Fibroblast of lung (primary cell): Measurements from ENCODE around the gene RFC5. TPM values are rescaled to one million over a fixed set of nuclear protein-coding genes. Genes with fewer than 3 reads are reported as not detected.

Experiments
- DNase-seq, 2 donors: peaks; one replicate each; pipeline versions ENCODE4 v3.0.0 to v3.0.0-alpha.2; 2010; ENCODE audit warnings: low read depth in 2 of 2
- H2AFZ ChIP-seq: 2 replicates; pipeline ENCODE4 v1.5.1; 2012; ENCODE audit warnings: low read length, control low read depth, inconsistent platforms
- H3K27ac ChIP-seq: 2 replicates; pipeline ENCODE4 v1.5.1; 2011; ENCODE audit warnings: low read length, control low read depth; ENCODE audit not compliant: insufficient read depth
- H3K27me3 ChIP-seq: 2 replicates; pipeline ENCODE4 v1.5.1; 2011; ENCODE audit warnings: mild to moderate bottlenecking, low read length; ENCODE audit not compliant: control insufficient read depth, insufficient read depth
- H3K36me3 ChIP-seq: 2 replicates; pipeline ENCODE4 v1.5.1; 2011; ENCODE audit warnings: low read length; ENCODE audit not compliant: control insufficient read depth, insufficient read depth
- H3K4me1 ChIP-seq: 2 replicates; pipeline ENCODE4 v1.5.1; 2011; ENCODE audit warnings: low read length; ENCODE audit not compliant: control insufficient read depth, insufficient read depth; ENCODE audit errors: extremely low read depth
- H3K4me2 ChIP-seq: 2 replicates; pipeline ENCODE4 v1.5.1; 2011; ENCODE audit warnings: low read length, control low read depth; ENCODE audit not compliant: insufficient read depth; ENCODE audit errors: extremely low read depth
- H3K4me3 ChIP-seq, 4 experiments: fragments of 200-600 bp in 1 of 4; sonication (generic) in 1 of 4; replicated peaks in 1 of 4; 2 replicates each; pipeline ENCODE4 v1.5.1; 2011 to 2016; ENCODE audit warnings: low read length in 4 of 4, low read depth in 3 of 4, mild to moderate bottlenecking in 3 of 4, control low read depth in 2 of 4, inconsistent platforms in 1 of 4, mixed read lengths in 1 of 4; ENCODE audit not compliant: insufficient read depth in 1 of 4; ENCODE audit errors: control extremely low read depth in 1 of 4
- H3K79me2 ChIP-seq: 2 replicates; pipeline ENCODE4 v1.5.1; 2012; ENCODE audit warnings: mild to moderate bottlenecking, low read length, inconsistent platforms; ENCODE audit not compliant: control insufficient read depth, insufficient read depth
- H3K9ac ChIP-seq: 2 replicates; pipeline ENCODE4 v1.5.1; 2011; ENCODE audit warnings: mild to moderate bottlenecking, low read length, control low read depth; ENCODE audit not compliant: insufficient read depth
- H3K9me3 ChIP-seq: 2 replicates; pipeline ENCODE4 v1.5.1; 2012; ENCODE audit warnings: low read depth, low read length; ENCODE audit not compliant: control insufficient read depth, insufficient read depth
- H4K20me1 ChIP-seq: 2 replicates; pipeline ENCODE4 v1.5.1; 2011; ENCODE audit warnings: low read length; ENCODE audit not compliant: control insufficient read depth, insufficient read depth; ENCODE audit errors: extremely low read depth
- CTCF ChIP-seq, 2 donors: IDR thresholded peaks in 1 of 2; conservative IDR thresholded peaks in 1 of 2; 1 replicate in 1 of 2; 2 replicates in 1 of 2; pipeline ENCODE4 v1.5.1; 2011 to 2012; ENCODE audit warnings: low read length in 2 of 2, control low read depth in 1 of 2, inconsistent platforms in 1 of 2, low read depth in 1 of 2, mild to moderate bottlenecking in 1 of 2
- EZH2 ChIP-seq: IDR thresholded peaks from 2 replicates; pipeline ENCODE4 v1.5.1; 2012; ENCODE audit warnings: low read length, control low read depth, mild to moderate bottlenecking; ENCODE audit errors: missing control alignments
- polyA plus RNA-seq, 2 donors: library from polyadenylated mRNA; depleted of rRNA in 1 of 2; stranded (reverse) in 1 of 2; unstranded in 1 of 2; fragments of >200 nt; gene quantifications; 2 replicates each; pipeline ENCODE4 v1.2.1, GENCODE V29; 2011 to 2012; ENCODE audit warnings: missing spikeins in 1 of 2
- total RNA-seq: library from RNA; depleted of rRNA; stranded (reverse); fragments of >200 nt; gene quantifications from 2 replicates; pipeline ENCODE4 v1.2.1, GENCODE V29; 2014

The RFC5 gene
- total and polyA plus RNA-seq, 2 donors (not counting 1 experiment from before 2014, with no cell fraction given) = 9.8 to 9.9 TPM

GRCh38 chr12:117980616-117981015 is 35.9 kb upstream of the RFC5 start:
- H4K20me1 ChIP-seq = no peaks in the 10 kb centered on the region
- H3K4me3 ChIP-seq = no peak overlapping the region
- no peaks in the 10 kb centered on the region for H3K79me2 ChIP-seq
- no peak overlapping the region for H3K4me2 ChIP-seq
- no peak overlapping the region for H3K9ac ChIP-seq
- no peaks in the 10 kb centered on the region for H3K4me1 ChIP-seq
- no peak for DNase-seq
- H3K36me3 ChIP-seq = no peaks in the 10 kb centered on the region
- H2AFZ ChIP-seq = no peak overlapping the region
- H3K9me3 ChIP-seq = no peaks in the 10 kb centered on the region
- no peak overlapping the region for H3K27ac ChIP-seq
- TF ChIP-seq EZH2 = no peak
- no peak for TF ChIP-seq CTCF (conservative IDR thresholded peaks at IDR 0.05 in 1 of 2, IDR thresholded peaks at IDR 0.05 in 1 of 2; ENCODE audit: low read depth in 1 of 2, low read length in 2 of 2)
- H3K27me3 ChIP-seq = no peaks in the 10 kb centered on the region

- Histone ChIP-seq H2AFZ (no peak overlapping the region), H3K9ac (no peak overlapping the region), H3K27me3 (no peaks in the 10 kb centered on the region), H3K36me3 (no peaks in the 10 kb centered on the region), H3K4me1 (no peaks in the 10 kb centered on the region), H3K9me3 (no peaks in the 10 kb centered on the region), H3K27ac (no peak overlapping the region), H4K20me1 (no peaks in the 10 kb centered on the region), H3K4me2 (no peak overlapping the region), H3K4me3 (no peak overlapping the region), H3K79me2 (no peaks in the 10 kb centered on the region)
- TF ChIP-seq CTCF (conservative IDR thresholded peaks at IDR 0.05 in 1 of 2, IDR thresholded peaks at IDR 0.05 in 1 of 2; ENCODE audit: low read depth in 1 of 2, low read length in 2 of 2) (no peak), EZH2 (no peak)
- no peak for DNase-seq
These were observed 35.2 kb upstream of the RFC5 start for GRCh38 chr12:117981267-117981666.

GRCh38 chr12:117985182-117985581 is 31.3 kb upstream of the RFC5 start:
- Histone ChIP-seq H3K4me3 (no peak overlapping the region), H3K4me2 (no peak overlapping the region), H2AFZ (no peak overlapping the region), H3K27ac (no peak overlapping the region), H3K4me1 (no peaks in the 10 kb centered on the region), H3K9ac (no peak overlapping the region), H3K79me2 (no peaks in the 10 kb centered on the region), H3K9me3 (no peaks in the 10 kb centered on the region), H3K27me3 (no peaks in the 10 kb centered on the region), H4K20me1 (no peaks in the 10 kb centered on the region), H3K36me3 (no peaks in the 10 kb centered on the region)
- TF ChIP-seq EZH2 = no peak
- no peak for TF ChIP-seq CTCF (conservative IDR thresholded peaks at IDR 0.05 in 1 of 2, IDR thresholded peaks at IDR 0.05 in 1 of 2; ENCODE audit: low read depth in 1 of 2, low read length in 2 of 2)
- peak in 1 of 2 donors; percentile 9 for DNase-seq
